ENCODE data around the gene CLCN7. TPM values are rescaled to one million over a fixed set of nuclear protein-coding genes. Genes with fewer than 3 reads are reported as not detected.
A peak's percentile ranks its signal among the peaks of the same experiment; 100 is the strongest.

Gene CLCN7
- total and polyA plus RNA-seq, 2 of the 8 experiments (the other 6 are each of a cell fraction or from before 2014, with no cell fraction given), result 38.6 to 81.5 TPM

DNA sequence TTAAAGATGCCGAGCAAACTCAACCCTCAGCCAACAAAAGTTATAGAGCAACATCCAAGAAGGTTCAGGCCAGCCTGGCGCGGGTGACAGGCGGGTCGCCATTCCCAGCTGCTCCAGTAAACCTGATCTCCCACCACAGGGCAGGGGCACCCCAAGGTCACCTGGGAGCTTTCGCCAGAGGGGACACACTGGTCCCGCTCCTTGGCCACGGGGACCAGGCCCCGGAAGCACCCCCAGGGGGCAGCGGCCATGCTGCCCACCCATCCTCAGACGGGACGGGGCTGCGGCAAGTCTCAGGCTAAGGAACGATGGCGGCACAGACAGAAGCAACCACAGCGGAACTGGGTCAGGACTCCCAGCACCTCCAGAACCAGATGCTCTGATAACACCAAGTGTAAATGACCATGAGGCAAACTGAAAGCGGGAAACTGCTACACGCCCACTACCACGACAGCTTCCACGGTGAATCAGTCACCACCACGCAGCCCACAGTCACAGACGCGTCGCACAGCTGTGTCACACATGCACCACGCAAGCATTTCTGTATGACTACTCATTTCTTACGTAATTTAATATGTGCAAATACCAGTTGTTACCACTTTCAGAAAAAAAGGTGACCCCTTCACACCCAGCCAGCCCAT lies 16.4 kb downstream of the CLCN7 start:
- Histone ChIP-seq H3K79me1 (ENCODE audit: low read depth, low read length) (no peaks in the 10 kb centered on the region; the same call in 1 of the 2 replicates), H2BK12ac (ENCODE audit: low read depth, low read length) (no peak overlapping the region), H2BK120ac (replicated peaks; ENCODE audit: low read depth, low read length) (no peak overlapping the region), H2BK5ac (ENCODE audit: low read depth, low read length) (no peak overlapping the region), H3K4me2 (ENCODE audit: insufficient read depth in 1 of 2, low read depth in 2 of 2, low read length in 2 of 2) (no peak overlapping the region), H4K20me1 (replicated peaks in 1 of 2; ENCODE audit: control insufficient read depth in 1 of 2, insufficient read depth in 2 of 2, low read length in 2 of 2) (peaks cover 0 to 8% of the 10 kb centered on the region in 2 experiments), H3K36me3 (ENCODE audit: control insufficient read depth in 2 of 4, insufficient read depth in 4 of 4, low read length in 3 of 4) (peaks cover 0 to 43% (median 11%) of the 10 kb centered on the region in 4 experiments; a peak in 6 of 8 replicates), H2BK15ac (ENCODE audit: low read length) (no peak overlapping the region), H4K8ac (ENCODE audit: extremely low read depth, insufficient read depth, low read length) (no peak overlapping the region), H2BK20ac (ENCODE audit: low read length) (no peak overlapping the region), H3K9me3 (ENCODE audit: insufficient read depth in 2 of 2, low read depth in 1 of 2, low read length in 1 of 2) (no peaks in the 10 kb centered on the region), H3K79me2 (ENCODE audit: control insufficient read depth in 1 of 2, insufficient read depth in 2 of 2, low read length in 2 of 2) (no peaks in the 10 kb centered on the region; a peak in 1 of 4 replicates), H3K4ac (replicated peaks; ENCODE audit: insufficient read length, low read depth, low read length) (no peak overlapping the region), H3K56ac (replicated peaks; ENCODE audit: insufficient read length, low read depth, low read length) (no peak overlapping the region), H3K9ac (replicated peaks in 1 of 4; ENCODE audit: extremely low read depth in 1 of 4, low read depth in 3 of 4, low read length in 3 of 4) (no peak overlapping the region), H3K14ac (ENCODE audit: insufficient read length) (no peak overlapping the region), H2AFZ (ENCODE audit: low read length) (no peak overlapping the region), H3K27ac (ENCODE audit: low read depth, low read length) (no peak overlapping the region), H3K4me3 (ENCODE audit: extremely low read depth in 1 of 4, insufficient read depth in 2 of 4, low read depth in 3 of 4, low read length in 4 of 4) (no peak overlapping the region), H4K5ac (ENCODE audit: insufficient read length, low read depth, low read length) (no peak overlapping the region), H3K4me1 (replicated peaks in 1 of 4; ENCODE audit: control insufficient read depth in 3 of 4, insufficient read depth in 4 of 4, low read length in 3 of 4) (no peaks in the 10 kb centered on the region), H3K23me2 (ENCODE audit: low read depth, low read length) (no peaks in the 10 kb centered on the region), H3K18ac (ENCODE audit: extremely low read depth, low read length) (no peak overlapping the region), H3K23ac (ENCODE audit: insufficient read length) (no peak overlapping the region), H2AK5ac (ENCODE audit: low read depth, low read length) (no peak overlapping the region), H4K91ac (replicated peaks; ENCODE audit: insufficient read length, low read length) (no peak overlapping the region), H3K27me3 (replicated peaks in 1 of 4; ENCODE audit: control insufficient read depth in 3 of 4, extremely low read depth in 1 of 4, insufficient read depth in 3 of 4, low read length in 3 of 4) (no peaks in the 10 kb centered on the region)
- peak in 1 of 2 experiments; percentile 39 for DNase-seq (ENCODE audit: low read depth in 1 of 2, low spot score in 2 of 2)
- CTCF ChIA-PET (ENCODE audit: partially characterized antibody), result interaction anchor here (0.6 kb wide), 2 partner anchors 28 to 98 kb away, joined by 3 to 4 read pairs; no protein-coding TSS in a partner anchor
- TF ChIP-seq SAP30 (IDR thresholded peaks at IDR 0.05; ENCODE audit: insufficient read depth, insufficient replicate concordance, low read length) (no peak), SP2 (IDR thresholded peaks at IDR 0.05; ENCODE audit: low read length) (no peak)
- no peak for FAIRE-seq
- POLR2A ChIA-PET (ENCODE audit: partially characterized antibody), result interaction anchor here (0.6 to 1.0 kb wide), 3 partner anchors 29 to 144 kb away, joined by 3 read pairs; no protein-coding TSS in a partner anchor
- 93% methylated on average over 25 of the region's 26 CpGs; no CpG with 5 or more reads in 1 of the 2 experiments for WGBS, 2 experiments (ENCODE audit: extremely low coverage in 1 of 2, insufficient coverage in 1 of 2, insufficient read length in 1 of 2, insufficient replicate concordance in 2 of 2, low coverage in 1 of 2, low lambda C conversion rate in 2 of 2, missing lambda C conversion rate in 1 of 2)
